KMS-11 (cell line): Measurements from ENCODE around the gene LMTK3.

Experiments used
- H2AFZ ChIP-seq: fragments of 200-600 bp; sonication (generic); 2 replicates; pipeline ENCODE4 v1.6.1; 2016; ENCODE audit warnings: antibody characterized with exemption, mixed run types, low read depth
- H3K27ac ChIP-seq: fragments of 200-600 bp; sonication (generic); 2 replicates; pipeline ENCODE4 v1.6.1; 2016; ENCODE audit warnings: mild to moderate bottlenecking, mixed run types
- H3K27me3 ChIP-seq: fragments of 200-600 bp; sonication (generic); 2 replicates; pipeline ENCODE4 v1.6.1; 2017; ENCODE audit warnings: mild to moderate bottlenecking, low read depth, mixed run types, moderate library complexity; ENCODE audit not compliant: insufficient read depth
- H3K36me3 ChIP-seq: fragments of 200-600 bp; sonication (generic); 2 replicates; pipeline ENCODE4 v1.6.1; 2017; ENCODE audit warnings: mild to moderate bottlenecking, mixed run types; ENCODE audit not compliant: insufficient read depth
- H3K4me1 ChIP-seq: fragments of 200-600 bp; sonication (generic); 2 replicates; pipeline ENCODE4 v1.6.1; 2016; ENCODE audit warnings: mild to moderate bottlenecking, low read depth, mixed run types; ENCODE audit not compliant: poor library complexity, severe bottlenecking
- H3K4me2 ChIP-seq: fragments of 200-600 bp; sonication (generic); 2 replicates; pipeline ENCODE4 v1.7.0; 2016; ENCODE audit warnings: mild to moderate bottlenecking, mixed run types
- H3K4me3 ChIP-seq: fragments of 200-600 bp; sonication (generic); IDR thresholded peaks from 2 replicates; pipeline ENCODE4 v1.6.1; 2017; ENCODE audit warnings: low read depth, low read length, mixed read lengths; ENCODE audit not compliant: insufficient read depth
- H3K79me2 ChIP-seq: fragments of 200-600 bp; sonication (generic); 2 replicates; pipeline ENCODE4 v1.6.1; 2016; ENCODE audit warnings: low read depth, mixed run types; ENCODE audit not compliant: insufficient read depth
- H3K9ac ChIP-seq: fragments of 200-600 bp; sonication (generic); 2 replicates; pipeline ENCODE4 v1.6.1; 2016; ENCODE audit warnings: mild to moderate bottlenecking, mixed run types
- H4K20me1 ChIP-seq: fragments of 200-600 bp; sonication (generic); 2 replicates; pipeline ENCODE4 v1.6.1; 2016; ENCODE audit warnings: mild to moderate bottlenecking, mixed run types; ENCODE audit not compliant: insufficient read depth
- TF ChIP-seq, protein P1 (sequence below): fragments of 200-600 bp; sonication (generic); conservative IDR thresholded peaks from 2 replicates; pipeline ENCODE4 v1.6.1; 2017; ENCODE audit warnings: low read depth, mild to moderate bottlenecking, antibody characterized with exemption, low read length, moderate library complexity, mixed read lengths

LMTK3 gene

DNA sequence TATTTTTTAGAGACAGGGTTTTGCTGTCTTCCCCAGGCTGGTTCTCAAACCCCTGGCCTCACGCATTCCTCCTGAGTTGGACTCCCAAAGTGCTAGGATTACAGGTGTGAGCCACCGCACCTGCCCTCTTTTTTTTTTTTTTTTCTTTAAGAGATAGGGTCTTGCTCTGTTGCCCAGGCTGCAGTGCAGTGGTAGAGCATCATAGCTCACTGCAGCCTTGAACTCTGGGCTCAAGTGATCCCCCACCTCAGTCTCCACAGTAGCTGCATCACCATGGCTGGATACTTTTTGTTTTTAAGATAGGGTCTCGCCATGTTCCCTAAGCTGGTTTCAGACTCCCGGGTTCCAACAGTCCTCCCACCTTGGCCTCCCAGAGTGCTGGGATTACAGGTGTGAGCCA is 54.8 kb downstream of the LMTK3 start:
- Histone ChIP-seq H3K9ac (no peak overlapping the region), H3K27ac (no peak overlapping the region), H3K79me2 (no peaks in the 10 kb centered on the region), H3K4me3 (no peak overlapping the region), H2AFZ (no peak overlapping the region), H3K4me1 (no peaks in the 10 kb centered on the region), H3K4me2 (no peak overlapping the region), H4K20me1 (peaks cover 12% of the 10 kb centered on the region; the same call in 1 of the 2 replicates), H3K36me3 (peaks cover 11% of the 10 kb centered on the region; the same call in 1 of the 2 replicates), H3K27me3 (no peaks in the 10 kb centered on the region)
- TF ChIP-seq, protein P1, sequence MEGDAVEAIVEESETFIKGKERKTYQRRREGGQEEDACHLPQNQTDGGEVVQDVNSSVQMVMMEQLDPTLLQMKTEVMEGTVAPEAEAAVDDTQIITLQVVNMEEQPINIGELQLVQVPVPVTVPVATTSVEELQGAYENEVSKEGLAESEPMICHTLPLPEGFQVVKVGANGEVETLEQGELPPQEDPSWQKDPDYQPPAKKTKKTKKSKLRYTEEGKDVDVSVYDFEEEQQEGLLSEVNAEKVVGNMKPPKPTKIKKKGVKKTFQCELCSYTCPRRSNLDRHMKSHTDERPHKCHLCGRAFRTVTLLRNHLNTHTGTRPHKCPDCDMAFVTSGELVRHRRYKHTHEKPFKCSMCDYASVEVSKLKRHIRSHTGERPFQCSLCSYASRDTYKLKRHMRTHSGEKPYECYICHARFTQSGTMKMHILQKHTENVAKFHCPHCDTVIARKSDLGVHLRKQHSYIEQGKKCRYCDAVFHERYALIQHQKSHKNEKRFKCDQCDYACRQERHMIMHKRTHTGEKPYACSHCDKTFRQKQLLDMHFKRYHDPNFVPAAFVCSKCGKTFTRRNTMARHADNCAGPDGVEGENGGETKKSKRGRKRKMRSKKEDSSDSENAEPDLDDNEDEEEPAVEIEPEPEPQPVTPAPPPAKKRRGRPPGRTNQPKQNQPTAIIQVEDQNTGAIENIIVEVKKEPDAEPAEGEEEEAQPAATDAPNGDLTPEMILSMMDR, result no peak

DNA sequence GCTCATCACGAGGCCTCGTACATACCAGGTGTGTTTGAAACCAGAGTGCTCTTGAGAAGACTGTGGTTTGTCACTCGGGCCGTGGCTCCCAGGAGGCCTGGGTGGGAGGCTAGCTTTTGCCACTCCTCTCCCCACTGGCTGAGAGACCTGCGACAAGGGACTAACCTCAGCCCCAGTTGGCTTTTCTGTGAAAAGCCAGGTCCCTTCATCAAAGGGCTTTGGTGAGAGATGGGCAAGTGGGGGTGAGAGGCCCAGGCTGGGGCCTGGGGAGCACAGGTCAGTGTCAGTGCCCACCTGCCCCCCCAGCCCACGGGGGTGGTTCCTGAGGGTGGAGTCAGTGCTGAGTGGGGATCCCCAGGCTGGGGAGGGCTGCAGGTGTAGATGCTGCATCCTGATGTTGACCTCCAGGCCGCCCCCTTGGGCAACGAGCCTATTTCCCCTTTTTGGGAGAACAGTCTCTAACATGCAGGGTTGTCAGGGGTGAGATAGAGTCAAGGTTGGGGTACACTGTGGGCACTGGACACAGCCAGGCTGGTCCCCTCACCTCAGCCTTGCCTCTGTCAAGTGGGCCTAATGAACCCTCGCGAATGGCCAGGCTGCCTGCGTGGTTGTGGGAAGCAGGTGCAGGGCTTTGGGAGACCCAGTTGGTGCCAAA is 55.6 kb downstream of the LMTK3 start:
- no peak overlapping the region for H3K4me2 ChIP-seq
- H3K27me3 ChIP-seq, result no peaks in the 10 kb centered on the region

DNA sequence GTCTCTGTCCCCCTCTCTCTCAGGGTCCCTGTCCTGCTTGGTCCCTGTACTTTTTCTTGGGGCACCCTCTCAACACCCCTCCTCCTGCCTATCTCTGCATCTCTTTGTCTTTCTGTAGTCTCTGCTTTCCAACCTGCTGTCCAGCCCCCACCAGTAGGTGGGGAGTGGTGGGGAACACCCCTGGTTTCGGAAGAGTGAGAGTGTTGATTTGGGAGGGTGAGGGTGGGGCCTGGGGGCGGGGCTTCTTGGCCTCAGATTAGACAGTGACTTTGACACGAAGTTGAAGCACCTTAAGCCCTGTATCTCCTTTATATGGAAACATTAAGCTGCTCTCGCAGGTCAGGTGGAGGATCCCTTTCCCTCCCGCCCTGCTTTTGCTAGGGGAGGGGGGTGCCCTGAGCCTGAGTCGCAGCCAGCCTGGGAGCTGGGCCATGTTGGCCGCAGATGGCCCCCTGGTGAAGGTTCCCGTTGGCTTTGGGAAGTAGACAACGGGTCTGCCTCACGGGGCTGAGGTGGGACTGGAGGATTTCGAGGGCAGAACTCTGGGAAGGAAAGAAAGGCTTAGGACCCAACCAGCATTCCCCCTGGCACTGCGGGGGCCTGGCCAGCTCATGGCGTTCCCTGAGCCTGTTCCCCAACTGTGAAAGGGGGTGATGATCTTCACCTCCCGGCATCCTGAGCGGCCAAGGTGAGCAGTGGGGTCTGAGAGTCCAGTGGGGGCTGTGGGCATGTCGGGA is 56.3 kb downstream of the LMTK3 start, which contains the start of gene KCNJ14:
TSS of gene KCNJ14 (plus strand) at position 404 of the 737 bp plus-strand sequence. CDS start 6,151 bp downstream, outside the sequence.
- Histone ChIP-seq H3K27me3 (no peaks in the 10 kb centered on the region), H3K79me2 (no peaks in the 10 kb centered on the region; the same call in 1 of the 2 replicates), H3K4me3 (no peak within 1 kb of the TSS), H3K36me3 (peaks cover 22% of the 10 kb centered on the region; the same call in 1 of the 2 replicates), H4K20me1 (peaks cover 12% of the 10 kb centered on the region; the same call in 1 of the 2 replicates), H3K4me1 (no peaks in the 10 kb centered on the region), H3K4me2 (no peak within 1 kb of the TSS), H3K9ac (no peak within 1 kb of the TSS), H3K27ac (no peak within 1 kb of the TSS), H2AFZ (no peak within 1 kb of the TSS)
- TF ChIP-seq, protein P1, result no peak

More for the DNA sequence above, 55.6 kb downstream of the LMTK3 start:
- Histone ChIP-seq H2AFZ (no peak overlapping the region), H4K20me1 (peaks cover 12% of the 10 kb centered on the region; the same call in 1 of the 2 replicates), H3K79me2 (no peaks in the 10 kb centered on the region; the same call in 1 of the 2 replicates), H3K36me3 (peaks cover 17% of the 10 kb centered on the region; the same call in 1 of the 2 replicates), H3K27ac (no peak overlapping the region), H3K4me1 (no peaks in the 10 kb centered on the region), H3K4me3 (no peak overlapping the region), H3K9ac (no peak overlapping the region)
- TF ChIP-seq, protein P1, result no peak

DNA sequence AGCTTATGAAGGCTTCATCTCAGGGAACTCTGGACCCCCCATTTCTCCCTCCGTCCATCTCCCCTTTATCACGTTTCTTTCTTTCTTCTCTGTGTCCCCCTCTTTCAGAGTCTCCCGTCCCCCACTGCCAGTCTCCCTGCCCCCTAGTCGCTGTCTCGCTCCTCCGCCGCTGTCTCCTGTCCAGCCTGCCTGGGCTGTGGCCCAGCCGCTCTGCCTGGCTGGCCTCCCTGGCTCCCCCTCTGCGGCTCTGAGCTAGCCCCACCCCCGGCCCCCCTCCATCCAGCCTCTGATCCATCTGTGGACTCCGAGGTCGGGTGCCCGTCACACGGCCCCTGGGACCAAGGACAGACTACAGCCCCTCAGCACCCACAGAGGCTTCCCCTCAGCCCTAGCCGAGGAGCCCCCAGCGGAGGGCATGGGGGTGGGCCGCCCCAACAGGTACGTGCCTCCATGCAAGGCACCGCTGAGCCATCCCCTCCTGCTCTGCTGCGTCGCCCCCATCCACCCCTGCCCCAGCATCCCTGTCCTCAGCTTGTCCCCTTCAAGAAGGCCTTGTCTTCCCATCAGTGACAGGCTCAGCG is 57.4 kb downstream of the LMTK3 start:
- Histone ChIP-seq H3K36me3 (peaks cover 29% of the 10 kb centered on the region; the same call in 1 of the 2 replicates), H4K20me1 (peaks cover 12% of the 10 kb centered on the region; the same call in 1 of the 2 replicates), H3K27me3 (no peaks in the 10 kb centered on the region), H3K27ac (no peak overlapping the region), H3K4me1 (peaks cover 6% of the 10 kb centered on the region), H2AFZ (no peak overlapping the region), H3K79me2 (no peaks in the 10 kb centered on the region; the same call in 1 of the 2 replicates), H3K4me2 (no peak overlapping the region), H3K9ac (no peak overlapping the region), H3K4me3 (no peak overlapping the region)
- TF ChIP-seq, protein P1, result no peak
